ENCODE data around the gene KANSL1. TPM values are rescaled to one million over a fixed set of nuclear protein-coding genes. Genes with fewer than 3 reads are reported as not detected.

KANSL1 gene
- polyA plus RNA-seq, 1 of the 3 experiments (the other 2 are of a cell fraction), result 10.0 TPM

GRCh38 chr17:46139432-46140210, 53.6 kb downstream of the KANSL1 start:
- POLR2A ChIA-PET, result no interaction called here
- Histone ChIP-seq H3K36me3 (replicated peaks in 1 of 2; ENCODE audit: control insufficient read depth in 1 of 2, insufficient read depth in 2 of 2, low read length in 1 of 2) (peaks cover 0 to 7% of the 10 kb centered on the region in 2 experiments), H3K27ac (ENCODE audit: low read depth in 2 of 2, low read length in 1 of 2) (no peak overlapping the region), H3K4me1 (ENCODE audit: control insufficient read depth in 1 of 2, insufficient read depth in 2 of 2, low read depth in 1 of 2, low read length in 1 of 2) (peaks cover 9 to 15% of the 10 kb centered on the region in 2 experiments; a peak in 3 of 4 replicates), H3K9ac (no peak overlapping the region), H4K20me1 (ENCODE audit: insufficient read depth) (peaks cover 100% of the 10 kb centered on the region), H3K79me2 (ENCODE audit: insufficient read depth) (peaks cover 100% of the 10 kb centered on the region), H3K9me3 (no peaks in the 10 kb centered on the region), H3F3A (replicated peaks; ENCODE audit: insufficient read depth) (peaks cover 22% of the 10 kb centered on the region), H3K4me3 (ENCODE audit: low read depth in 2 of 2, low read length in 1 of 2) (no peak overlapping the region), H2AFZ (ENCODE audit: low read depth) (no peak overlapping the region), H3K27me3 (ENCODE audit: insufficient read depth) (no peaks in the 10 kb centered on the region), H3K9me2 (no peaks in the 10 kb centered on the region), H3K4me2 (no peak overlapping the region)
- WGBS (ENCODE audit: low lambda C conversion rate), result 85% methylated on average over 5 of the region's 5 CpGs
- DNase-seq, result no peak
- no peak for TF ChIP-seq GATA2 (CRISPR knock-in tag; IDR thresholded peaks at IDR 0.05)
- TF ChIP-seq TEAD4 (IDR thresholded peaks at IDR 0.05; ENCODE audit: borderline replicate concordance, insufficient read depth), result no peak
- TF ChIP-seq NFIC (IDR thresholded peaks at IDR 0.05; ENCODE audit: borderline replicate concordance), result no peak
- CTCF ChIA-PET, result no interaction called here

GRCh38 chr17:46138473-46138872, 54.8 kb downstream of the KANSL1 start:
- no peaks in the 10 kb centered on the region for H3K27me3 ChIP-seq (ENCODE audit: insufficient read depth)
- CTCF ChIA-PET, result interaction anchor here (1.7 kb wide), 1 partner anchor 55 kb away, joined by 5 read pairs; the partner anchor contains the start of gene KANSL1
- no peak overlapping the region for H3K9ac ChIP-seq
- peaks cover 19% of the 10 kb centered on the region for H3F3A ChIP-seq (replicated peaks; ENCODE audit: insufficient read depth)
- H3K27ac ChIP-seq (ENCODE audit: low read depth in 2 of 2, low read length in 1 of 2), result no peak overlapping the region
- H4K20me1 ChIP-seq (ENCODE audit: insufficient read depth), result peaks cover 100% of the 10 kb centered on the region
- H3K9me3 ChIP-seq, result no peaks in the 10 kb centered on the region
- peaks cover 9 to 15% of the 10 kb centered on the region in 2 experiments; a peak in 3 of 4 replicates for H3K4me1 ChIP-seq (ENCODE audit: control insufficient read depth in 1 of 2, insufficient read depth in 2 of 2, low read depth in 1 of 2, low read length in 1 of 2)
- peaks cover 100% of the 10 kb centered on the region for H3K79me2 ChIP-seq (ENCODE audit: insufficient read depth)
- no peak for TF ChIP-seq JUND (IDR thresholded peaks at IDR 0.05)
- POLR2A ChIA-PET, result no interaction called here
- no peak for DNase-seq
- WGBS (ENCODE audit: low lambda C conversion rate), result 89% methylated on average over 3 of the region's 3 CpGs
- no peak overlapping the region for H2AFZ ChIP-seq (ENCODE audit: low read depth)
- H3K4me2 ChIP-seq, result no peak overlapping the region
- no peak overlapping the region for H3K4me3 ChIP-seq (ENCODE audit: low read depth in 2 of 2, low read length in 1 of 2)
- no peaks in the 10 kb centered on the region for H3K9me2 ChIP-seq
- H3K36me3 ChIP-seq (replicated peaks in 1 of 2; ENCODE audit: control insufficient read depth in 1 of 2, insufficient read depth in 2 of 2, low read length in 1 of 2), result peaks cover 0 to 7% of the 10 kb centered on the region in 2 experiments

- ChIA-PET CTCF (interaction anchor here (1.1 to 1.8 kb wide), 3 partner anchors 9 to 92 kb away, joined by 3 to 5 read pairs (median 4); partner anchors contain the start of gene KANSL1), POLR2A (no interaction called here)
- peak; percentile 34 for DNase-seq
- H3K4me2 ChIP-seq, result no peak overlapping the region
- no peaks in the 10 kb centered on the region for H3K9me3 ChIP-seq
- H3K27me3 ChIP-seq (ENCODE audit: insufficient read depth), result no peaks in the 10 kb centered on the region
- H3K36me3 ChIP-seq (replicated peaks in 1 of 2; ENCODE audit: control insufficient read depth in 1 of 2, insufficient read depth in 2 of 2, low read length in 1 of 2), result peaks cover 0 to 9% of the 10 kb centered on the region in 2 experiments
- H3K9ac ChIP-seq, result no peak overlapping the region
- H3K4me3 ChIP-seq (ENCODE audit: low read depth in 2 of 2, low read length in 1 of 2), result no peak overlapping the region
- peaks cover 100% of the 10 kb centered on the region for H3K79me2 ChIP-seq (ENCODE audit: insufficient read depth)
- H4K20me1 ChIP-seq (ENCODE audit: insufficient read depth), result peaks cover 100% of the 10 kb centered on the region
- peaks cover 11% of the 10 kb centered on the region for H3F3A ChIP-seq (replicated peaks; ENCODE audit: insufficient read depth)
- TF ChIP-seq MXI1 (IDR thresholded peaks at IDR 0.05; ENCODE audit: low read depth, low read length), result no peak
- TF ChIP-seq FOXM1 (IDR thresholded peaks at IDR 0.05; ENCODE audit: low read depth), result no peak
- 0 out of 2 replicates have a peak, but pooled peaks have one; percentile 13 for TF ChIP-seq TCF12 (IDR thresholded peaks at IDR 0.05)
- no peak for TF ChIP-seq CTCF (IDR thresholded peaks at IDR 0.05)
- TF ChIP-seq TAF1 (IDR thresholded peaks at IDR 0.05; ENCODE audit: borderline replicate concordance, low read depth, low read length), result no peak
- no peak for TF ChIP-seq TEAD4 (IDR thresholded peaks at IDR 0.05; ENCODE audit: borderline replicate concordance, insufficient read depth)
- TF ChIP-seq GATA2 (CRISPR knock-in tag; IDR thresholded peaks at IDR 0.05), result no peak
- no peak for TF ChIP-seq ZBTB33 (IDR thresholded peaks at IDR 0.05; ENCODE audit: borderline replicate concordance, low read depth)
- TF ChIP-seq REST (IDR thresholded peaks at IDR 0.05; ENCODE audit: low read depth, low read length), result no peak
- H2AFZ ChIP-seq (ENCODE audit: low read depth), result no peak overlapping the region
- peak overlapping the region in 1 of 2 experiments; percentile 40; a peak in 2 of 4 replicates for H3K27ac ChIP-seq (ENCODE audit: low read depth in 2 of 2, low read length in 1 of 2)
- H3K4me1 ChIP-seq (ENCODE audit: control insufficient read depth in 1 of 2, insufficient read depth in 2 of 2, low read depth in 1 of 2, low read length in 1 of 2), result peaks cover 9 to 15% of the 10 kb centered on the region in 2 experiments; a peak in 3 of 4 replicates
- no peaks in the 10 kb centered on the region for H3K9me2 ChIP-seq
Measured at GRCh38 chr17:46136820-46137219, 56.4 kb downstream of the KANSL1 start.
